ENCODE measurements around the gene CCDC177.

The CCDC177 gene

DNA sequence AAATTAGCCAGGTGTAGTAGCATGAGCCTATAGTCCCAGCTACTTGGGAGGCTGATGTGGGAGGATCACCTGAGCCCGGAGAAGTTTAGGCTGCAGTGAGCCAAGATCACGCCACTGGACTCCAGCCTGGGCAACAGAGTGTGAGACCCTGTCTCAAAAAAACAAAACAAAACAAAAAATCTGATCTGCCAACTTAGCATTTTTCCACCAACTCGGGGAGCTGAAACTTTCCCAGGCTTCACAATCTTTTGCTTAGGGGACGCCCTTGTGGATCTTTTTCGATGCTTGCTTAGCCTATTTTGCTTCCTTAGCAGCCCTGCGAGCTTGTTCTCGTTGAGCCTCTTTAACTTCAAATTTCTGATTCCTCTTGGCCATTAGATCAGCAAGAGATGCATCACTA lies 13.8 kb downstream of the CCDC177 start:
- no peak for DNase-seq

- DNase-seq: no peak
These were observed 15.1 kb downstream of the CCDC177 start for GRCh38 chr14:69559581-69560011.

- DNase-seq: no peak
These were observed 15.9 kb downstream of the CCDC177 start for GRCh38 chr14:69558774-69559173.

GRCh38 chr14:69554500-69554899 lies 20.2 kb downstream of the CCDC177 start:
- DNase-seq: no peak

- DNase-seq: no peak
These were observed 21.4 kb downstream of the CCDC177 start for GRCh38 chr14:69553252-69553651.

- no peak for DNase-seq
These were observed 23.2 kb downstream of the CCDC177 start for GRCh38 chr14:69551511-69551910.

DNA sequence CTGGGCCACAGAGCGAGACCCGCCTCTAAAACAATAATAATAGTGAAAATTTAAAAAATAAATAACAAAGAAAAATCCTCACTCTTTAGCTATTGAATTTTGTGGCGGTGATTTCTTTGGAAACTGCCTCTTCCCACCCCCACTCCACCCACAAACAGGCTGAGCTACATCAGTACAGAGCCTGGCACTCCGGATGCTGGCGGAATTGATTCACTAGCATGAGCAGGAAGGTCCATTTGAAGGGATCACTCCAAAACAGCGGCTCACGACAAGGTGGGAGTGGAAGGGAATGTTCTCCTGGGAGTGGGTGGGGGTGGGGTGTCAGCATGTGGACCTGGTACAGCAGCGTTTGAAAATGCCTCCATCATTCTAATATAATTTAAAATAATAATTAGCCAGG lies 26.1 kb downstream of the CCDC177 start:
- no peak for DNase-seq

GRCh38 chr14:69547701-69548348 lies 26.8 kb downstream of the CCDC177 start:
- DNase-seq: no peak

DNA sequence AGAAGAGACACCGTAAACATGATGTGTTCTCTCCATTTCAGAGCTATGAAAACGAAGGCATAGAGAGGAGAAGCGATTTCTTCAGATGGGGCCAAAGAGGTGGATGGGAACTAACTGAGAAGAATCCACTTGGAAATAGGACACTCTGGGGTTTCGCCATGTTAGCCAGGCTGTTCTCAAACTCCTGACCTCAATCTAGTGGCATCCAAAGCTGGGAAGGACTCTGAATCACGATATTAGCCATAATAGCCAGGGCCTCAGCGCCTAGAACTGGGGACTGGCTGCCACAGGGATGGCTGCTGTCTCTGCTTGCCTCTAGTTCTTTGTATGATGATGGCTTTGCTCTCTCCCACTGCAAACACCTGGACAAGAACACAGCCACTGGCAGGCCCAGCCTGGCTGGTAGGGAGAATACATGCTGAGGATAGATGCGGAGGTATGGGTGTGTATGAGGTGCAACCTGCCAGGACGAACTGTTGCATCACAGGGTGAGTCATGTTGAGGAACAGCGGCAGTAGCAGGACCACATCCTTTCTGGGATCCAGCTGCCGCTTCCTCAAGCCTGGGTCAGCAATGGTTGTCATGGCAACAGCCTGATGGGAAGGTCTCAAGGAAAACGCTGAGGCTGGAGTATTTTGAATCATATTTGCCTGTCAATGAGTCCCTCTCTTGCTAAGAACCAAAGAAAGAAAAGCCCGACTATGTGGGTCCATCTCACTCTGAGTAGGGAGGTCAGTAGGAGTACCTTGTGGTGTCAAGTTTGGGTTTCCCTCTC lies 31.1 kb downstream of the CCDC177 start:
- no peak for DNase-seq

DNA sequence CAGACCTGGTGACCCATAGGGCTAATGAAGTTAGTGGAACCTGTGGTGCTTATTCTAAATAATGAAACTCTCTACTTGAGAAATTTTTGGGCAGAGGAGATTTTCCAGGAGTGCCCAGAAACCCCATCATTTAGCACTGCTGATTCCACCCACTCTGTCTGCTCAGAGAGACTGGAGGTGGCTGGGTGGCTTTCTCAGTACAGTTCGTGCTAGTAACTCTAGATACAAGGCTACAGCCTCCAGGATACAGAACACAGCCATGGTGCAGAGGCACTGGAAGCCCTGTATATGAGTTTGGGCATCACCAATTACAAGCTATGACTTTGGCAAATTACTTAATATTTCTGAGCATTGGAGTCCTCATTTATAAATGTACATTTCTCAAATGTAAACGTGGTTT lies 32.4 kb downstream of the CCDC177 start:
- DNase-seq: no peak

DNA sequence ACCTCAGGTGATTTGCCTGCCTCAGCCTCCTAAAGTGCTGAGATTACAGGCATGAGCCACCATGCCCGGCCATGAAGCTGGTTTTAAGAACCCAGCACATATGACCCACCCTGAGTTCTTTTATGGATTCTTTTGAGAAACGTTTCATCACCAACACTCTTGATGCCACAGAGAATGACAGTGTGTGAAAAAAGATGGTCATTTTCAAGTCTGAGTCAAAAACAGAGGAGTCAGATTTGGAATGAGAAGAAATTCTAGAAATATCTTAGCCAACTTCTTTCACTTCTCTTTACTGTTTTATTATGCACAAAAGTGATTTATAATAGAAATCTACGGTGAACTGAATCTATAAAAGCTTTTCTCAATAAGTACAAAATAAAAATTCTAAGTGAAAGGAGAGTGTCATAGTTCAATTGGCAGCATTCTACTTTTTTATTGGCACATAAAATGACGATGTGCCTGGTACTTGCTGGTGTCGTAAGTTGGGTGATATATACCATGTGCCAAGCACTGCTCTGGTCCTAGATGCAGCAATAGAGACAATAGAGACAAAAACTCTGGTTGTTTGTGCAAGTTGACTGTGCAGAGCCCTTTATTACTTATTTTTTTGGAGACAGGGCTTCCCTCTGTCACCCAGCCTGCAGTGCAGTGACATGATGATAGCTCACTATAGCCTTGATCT lies 33.9 kb downstream of the CCDC177 start:
- DNase-seq: no peak

- no peak for DNase-seq
These were observed 34.9 kb downstream of the CCDC177 start for GRCh38 chr14:69539631-69540410.

GRCh38 chr14:69538766-69539165 lies 35.9 kb downstream of the CCDC177 start:
- DNase-seq: no peak

- DNase-seq: no peak
These were observed 36.8 kb downstream of the CCDC177 start for GRCh38 chr14:69537900-69538299.

DNA sequence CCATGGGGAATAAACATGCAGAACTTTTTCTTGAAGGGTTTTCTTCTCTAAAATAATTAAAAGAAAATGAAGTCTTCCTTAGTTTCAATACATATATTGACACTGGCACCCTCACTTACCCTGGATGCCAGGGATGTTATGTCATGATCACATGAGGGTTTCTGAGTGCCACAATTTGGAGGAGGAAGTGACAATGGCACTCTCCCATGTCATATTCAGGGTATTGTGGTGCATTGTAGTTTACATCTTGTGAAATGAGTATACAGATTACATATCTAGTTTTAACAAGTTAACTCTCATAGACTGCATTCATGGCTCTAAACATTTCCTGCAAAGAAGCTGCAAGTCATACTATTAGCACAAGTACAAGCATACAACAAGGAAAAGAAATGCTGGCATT lies 37.7 kb downstream of the CCDC177 start:
- no peak for DNase-seq

DNA sequence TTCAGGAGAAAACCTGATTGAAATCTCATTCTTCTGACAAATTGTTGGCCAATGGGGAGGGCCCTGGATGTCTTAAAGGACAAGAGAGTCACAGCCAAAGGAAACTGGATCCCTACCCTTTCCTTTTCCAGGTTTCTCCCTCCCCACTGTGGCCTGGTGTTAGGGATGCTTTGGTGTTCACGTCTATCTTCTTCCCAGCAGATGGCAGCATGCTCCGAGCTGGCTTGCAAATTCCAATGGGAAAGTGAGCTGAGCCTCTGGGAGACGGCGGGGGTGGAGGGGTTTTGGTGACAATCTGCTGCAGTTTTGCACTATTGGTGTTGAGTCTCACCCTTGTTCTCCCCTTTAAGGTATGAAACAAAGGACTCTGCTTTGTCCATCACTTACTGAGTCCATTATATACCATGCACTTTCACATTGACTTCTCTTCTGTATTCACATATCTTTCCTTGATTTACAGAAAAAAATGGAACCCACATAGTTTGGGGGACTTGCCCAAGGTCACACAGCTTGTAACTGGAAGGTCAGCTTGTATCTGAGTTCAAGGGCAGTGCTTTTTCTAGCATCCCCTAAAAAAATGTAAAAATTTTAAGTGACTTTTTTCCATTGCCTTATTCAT lies 39.3 kb downstream of the CCDC177 start:
- DNase-seq: no peak

GRCh38 chr14:69532561-69533340 lies 41.9 kb downstream of the CCDC177 start:
- no peak for DNase-seq

DNA sequence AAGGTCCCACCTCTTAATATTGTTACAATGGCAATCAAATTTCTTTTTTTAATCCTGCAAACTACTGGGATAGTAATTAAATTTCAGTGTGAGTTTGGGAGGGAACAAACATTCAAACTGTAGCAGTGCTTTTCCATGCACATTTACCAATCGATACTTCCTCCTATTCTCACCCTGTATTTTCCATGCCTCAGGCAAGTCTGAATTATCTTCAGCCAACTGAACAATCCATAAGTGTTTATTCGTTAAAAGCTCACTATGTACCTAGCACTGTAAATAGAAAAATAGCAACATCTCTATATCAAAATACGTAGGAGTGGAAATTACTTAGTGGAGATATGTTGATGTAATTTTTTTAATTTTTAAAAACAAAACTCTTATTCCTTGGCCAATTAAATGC lies 43.5 kb downstream of the CCDC177 start:
- no peak for DNase-seq

DNA sequence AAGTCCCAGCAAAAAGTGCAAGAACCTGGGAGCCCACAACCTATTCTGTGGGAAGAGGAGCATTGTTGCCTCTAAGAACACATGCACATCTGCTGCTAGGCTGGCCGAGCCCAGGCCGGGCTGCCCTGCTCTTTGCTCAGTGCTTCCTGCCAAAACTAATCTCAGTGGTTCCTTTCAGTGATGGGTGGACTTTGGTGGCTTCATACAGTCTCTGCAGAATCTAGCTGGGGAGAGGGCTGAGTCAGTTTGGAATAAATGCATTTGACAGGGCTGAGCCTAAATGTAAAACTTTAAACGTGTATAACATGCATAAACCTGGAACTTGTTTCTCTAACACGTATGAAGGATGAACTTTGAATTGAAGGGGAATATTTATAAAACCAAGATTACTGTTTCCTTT lies 44.6 kb downstream of the CCDC177 start:
- DNase-seq: no peak

DNA sequence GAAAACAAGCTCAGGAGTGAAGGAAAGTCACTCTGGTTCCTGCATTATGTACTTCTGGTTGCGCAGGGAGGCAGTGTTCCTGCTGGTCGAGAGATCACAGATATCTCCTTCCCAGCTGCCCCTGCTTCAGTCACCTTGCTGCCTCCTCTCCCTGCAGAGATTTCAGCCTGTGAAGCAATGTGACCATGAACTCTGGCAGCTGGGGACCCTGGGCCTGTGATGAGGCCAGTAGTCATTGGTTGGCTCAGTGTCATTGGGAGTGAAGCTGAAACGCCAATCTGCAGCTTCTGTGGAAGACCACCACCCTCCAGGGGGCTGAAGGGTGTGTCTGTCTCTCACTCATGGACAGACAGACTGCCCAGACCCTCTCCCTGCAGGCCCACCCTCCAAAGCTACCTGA lies 45.1 kb downstream of the CCDC177 start:
- DNase-seq: no peak

- DNase-seq: no peak
These were observed 45.7 kb downstream of the CCDC177 start for GRCh38 chr14:69528930-69529329.

DNA sequence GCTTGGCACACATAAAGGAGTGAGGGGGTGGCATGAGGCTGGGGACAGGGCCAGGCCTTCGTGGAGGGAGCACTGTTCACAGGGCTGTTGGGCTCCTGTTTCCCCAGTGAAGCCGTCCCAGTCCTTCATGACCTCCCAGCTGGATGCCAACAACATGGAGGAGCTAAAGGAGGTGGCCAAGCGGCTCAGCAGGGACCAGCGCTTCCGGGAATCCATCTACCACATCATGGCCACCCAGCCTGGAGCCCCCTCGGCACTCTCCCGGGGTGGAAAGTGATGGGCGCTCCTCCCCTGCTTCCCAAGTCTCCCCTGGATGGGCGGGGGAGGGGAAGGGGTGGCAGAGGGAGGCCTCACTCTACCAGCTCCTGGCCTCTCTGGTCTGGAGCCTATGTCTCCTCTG lies 46.5 kb downstream of the CCDC177 start:
- no peak for DNase-seq

All from activated gamma-delta T cell (primary cell).